WTC11 (cell line): ENCODE results near the gene ZNF80.

ENCODE experiments used
- AFF4 ChIP-seq: sonication (generic); formaldehyde crosslinking; IDR thresholded peaks from 2 replicates; pipeline ENCODE4 v1.8.1; 2023; ENCODE audit warnings: mild to moderate bottlenecking, missing genetic modification reagents, borderline replicate concordance
- CREB1 ChIP-seq: sonication (generic); formaldehyde crosslinking; IDR thresholded peaks from 2 replicates; pipeline ENCODE4 v1.8.0; 2023; ENCODE audit warnings: mild to moderate bottlenecking, missing genetic modification reagents
- CTCF ChIP-seq: fragments of 200-600 bp; IDR thresholded peaks from 2 replicates; pipeline ENCODE4 v1.8.0; 2022; ENCODE audit warnings: antibody characterized with exemption
- ETV6 ChIP-seq: sonication (generic); formaldehyde crosslinking; IDR thresholded peaks from 2 replicates; pipeline ENCODE4 v1.8.1; 2022; ENCODE audit warnings: mild to moderate bottlenecking, missing genetic modification reagents
- HMGXB4 ChIP-seq: sonication (generic); formaldehyde crosslinking; IDR thresholded peaks from 2 replicates; pipeline ENCODE4 v1.8.1; 2023; ENCODE audit warnings: mild to moderate bottlenecking, moderate library complexity, missing genetic modification reagents
- MAX ChIP-seq: sonication (generic); formaldehyde crosslinking; IDR thresholded peaks from 2 replicates; pipeline ENCODE4 v1.8.0; 2022; ENCODE audit warnings: mild to moderate bottlenecking, missing genetic modification reagents
- TCF7 ChIP-seq: sonication (generic); formaldehyde crosslinking; IDR thresholded peaks from 2 replicates; pipeline ENCODE4 v1.8.0; 2022; ENCODE audit warnings: mild to moderate bottlenecking, low read depth, missing genetic modification reagents, moderate library complexity
- TEAD1 ChIP-seq: sonication (generic); formaldehyde crosslinking; IDR thresholded peaks from 2 replicates; pipeline ENCODE4 v1.8.0; 2022; ENCODE audit warnings: mild to moderate bottlenecking, missing genetic modification reagents
- TEAD4 ChIP-seq: sonication (generic); formaldehyde crosslinking; IDR thresholded peaks from 2 replicates; pipeline ENCODE4 v1.8.0; 2022; ENCODE audit warnings: mild to moderate bottlenecking, missing genetic modification reagents
- ZNF232 ChIP-seq: sonication (generic); formaldehyde crosslinking; IDR thresholded peaks from 2 replicates; pipeline ENCODE4 v1.8.0; 2022; ENCODE audit warnings: mild to moderate bottlenecking, missing genetic modification reagents
- ZNF263 ChIP-seq: sonication (generic); formaldehyde crosslinking; IDR thresholded peaks from 2 replicates; pipeline ENCODE4 v1.8.1; 2022; ENCODE audit warnings: low read depth, mild to moderate bottlenecking, moderate library complexity, missing genetic modification reagents
- ZNF281 ChIP-seq: sonication (generic); formaldehyde crosslinking; IDR thresholded peaks from 2 replicates; pipeline ENCODE4 v1.8.0; 2023; ENCODE audit warnings: mild to moderate bottlenecking, missing genetic modification reagents

GRCh38 chr3:114252954-114253353, 15.6 kb upstream of the ZNF80 start:
- TF ChIP-seq HMGXB4 (CRISPR knock-in tag) (no peak), ETV6 (no peak), CTCF (no peak), CREB1 (CRISPR knock-in tag) (no peak), ZNF232 (CRISPR knock-in tag) (no peak), AFF4 (CRISPR knock-in tag) (no peak), TEAD4 (CRISPR knock-in tag) (no peak), MAX (CRISPR knock-in tag) (no peak), TCF7 (CRISPR knock-in tag) (no peak), TEAD1 (no peak), ZNF263 (no peak), ZNF281 (no peak)
